ENCODE measurements around the gene UBAC1.

- TF ChIP-seq EZH2phosphoT487 (IDR thresholded peaks at IDR 0.05; ENCODE audit: borderline replicate concordance, low read length) (no peak), CTCF (IDR thresholded peaks at IDR 0.05; ENCODE audit: low read depth, low read length, poor library complexity, severe bottlenecking) (no peak)
Observed at GRCh38 chr9:135961277-135961715, at the start of gene UBAC1.
